A204.1 (cell line): Measurements from ENCODE around the gene C1RL.

ENCODE experiments used
- FAIRE-seq: peaks from 2 replicates; lab custom pipeline; 2012; peaks lifted over from hg19 to GRCh38; lab: Jason Lieb, UNC

The C1RL gene

DNA sequence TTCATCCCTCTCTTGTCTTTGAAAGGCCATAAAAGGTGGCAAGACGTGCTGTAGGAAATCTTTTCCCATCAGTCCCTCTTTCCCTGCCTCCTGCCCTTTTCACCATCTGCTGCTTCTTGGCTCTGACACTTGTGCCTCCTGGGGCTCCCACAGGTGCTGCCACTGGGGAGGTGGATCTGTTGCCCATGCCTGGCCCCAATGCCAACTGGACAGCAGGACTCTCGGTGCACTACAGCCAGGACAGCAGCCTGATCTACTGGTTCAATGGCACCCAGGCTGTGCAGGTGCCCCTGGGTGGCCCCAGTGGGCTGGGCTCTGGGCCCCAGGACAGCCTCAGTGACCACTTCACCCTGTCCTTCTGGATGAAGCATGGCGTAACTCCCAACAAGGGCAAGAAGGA, 27.7 kb upstream of the C1RL start:
- no peak for FAIRE-seq

DNA sequence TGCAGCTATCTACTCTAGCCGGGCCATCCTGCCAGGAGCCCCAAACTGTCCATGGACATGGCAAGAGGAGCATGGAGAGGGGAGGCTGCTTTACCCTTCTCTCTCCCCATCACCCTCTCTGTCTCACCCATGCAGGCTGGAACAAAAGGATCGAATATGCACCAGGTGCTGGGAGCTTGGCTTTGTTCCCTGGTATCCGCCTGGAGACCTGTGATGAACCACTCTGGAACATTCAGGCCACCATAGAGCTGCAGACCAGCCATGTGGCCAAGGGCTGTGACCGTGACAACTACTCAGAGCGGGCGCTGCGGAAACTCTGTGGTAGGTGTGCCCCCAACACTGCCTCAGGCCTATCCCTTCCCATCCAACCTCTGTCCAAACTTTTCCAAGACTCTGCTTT, 27.1 kb upstream of the C1RL start:
- no peak for FAIRE-seq

DNA sequence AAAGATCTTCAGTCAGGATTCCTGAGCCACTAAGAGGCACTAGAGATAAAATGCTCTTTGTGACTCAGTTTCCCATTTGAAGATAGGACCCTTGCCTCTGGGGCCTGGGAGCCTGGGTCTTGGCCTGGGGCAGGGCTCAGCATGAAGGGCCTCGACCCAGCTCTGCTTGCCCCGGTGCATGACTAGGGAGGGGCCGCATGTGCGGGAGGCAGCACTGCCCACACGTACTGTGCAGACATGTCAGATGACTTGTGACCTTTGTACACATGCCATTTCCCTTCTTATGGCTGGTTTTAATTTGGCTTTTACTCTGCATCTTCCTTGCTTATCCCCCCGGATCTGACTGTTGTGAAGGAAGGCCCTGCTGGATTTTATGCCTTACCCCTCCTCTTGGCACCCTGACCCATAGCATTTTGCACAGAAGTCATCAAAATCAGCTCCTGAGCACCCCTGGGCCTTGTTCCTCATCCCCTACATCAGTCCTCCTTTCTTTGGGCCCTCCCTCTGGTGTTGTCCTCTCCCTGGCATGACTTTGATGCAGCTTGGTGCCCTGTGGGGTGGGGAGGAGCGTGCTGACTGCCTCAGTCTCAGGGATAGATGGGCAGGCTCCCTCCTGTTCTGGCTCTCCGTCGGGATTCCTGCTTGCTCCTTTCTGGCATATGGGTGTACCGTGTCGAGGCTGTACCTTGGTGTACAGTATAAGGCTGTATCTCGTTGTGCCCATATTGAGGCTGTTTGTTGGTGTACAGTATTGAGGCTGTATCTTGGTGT, 25.6 kb upstream of the C1RL start:
- FAIRE-seq = no peak

DNA sequence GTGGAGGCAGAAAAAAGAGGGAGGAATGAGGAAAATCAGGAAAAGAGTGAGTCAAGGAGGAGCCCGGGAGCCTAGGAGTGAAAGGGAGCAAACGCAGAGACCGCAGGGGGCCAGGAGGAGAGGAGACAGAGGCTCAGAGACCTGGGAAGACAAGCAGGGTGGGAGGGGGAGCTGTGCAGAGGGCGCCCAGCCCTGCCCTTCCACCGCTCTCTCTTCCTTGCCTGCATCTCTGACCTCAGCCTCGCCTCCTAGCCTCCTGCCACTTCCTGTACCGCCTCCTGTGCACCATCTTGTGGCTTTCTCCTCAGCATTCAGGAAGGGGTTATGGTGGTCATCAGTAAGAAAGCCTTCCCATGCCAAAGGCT, 22.5 kb upstream of the C1RL start:
- FAIRE-seq = no peak

DNA sequence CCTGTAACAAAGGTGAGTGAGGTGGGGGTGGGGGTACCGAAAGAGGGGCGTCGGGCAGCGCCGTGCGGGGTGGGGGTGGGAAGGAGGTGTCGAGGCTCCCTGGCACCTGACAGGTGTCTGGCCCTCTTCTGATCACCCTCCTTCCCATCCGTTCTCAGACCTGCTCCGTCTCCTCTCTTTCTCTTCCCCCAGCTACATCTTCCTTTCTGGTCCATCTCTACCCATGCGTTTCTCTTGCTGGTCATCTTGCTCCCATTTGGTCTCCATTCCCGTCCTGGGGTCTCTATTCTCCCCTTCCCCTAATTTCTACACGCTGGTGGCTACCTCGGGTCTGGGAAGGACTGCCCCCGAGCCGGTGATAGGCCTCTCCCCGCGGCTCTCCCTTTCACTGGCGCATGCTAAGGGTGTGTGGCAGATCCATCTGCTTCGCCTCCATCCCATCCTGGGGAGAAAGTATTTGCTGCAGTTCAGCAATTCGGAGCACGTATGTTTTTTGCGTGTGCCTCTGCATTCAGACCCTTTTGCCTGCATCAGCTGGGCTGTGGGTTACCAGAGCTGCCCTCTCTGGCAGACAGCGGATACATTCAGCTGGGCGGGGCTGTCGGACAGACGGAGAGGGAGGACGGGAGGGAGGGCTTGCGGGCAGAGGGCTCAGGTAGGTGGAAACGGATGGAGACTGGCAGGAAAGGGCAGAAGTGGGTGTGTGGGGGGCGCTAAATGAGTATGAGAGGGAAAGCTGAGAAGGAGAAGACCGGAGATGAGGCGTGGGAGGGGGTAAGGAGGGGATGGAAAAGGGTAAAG, 21.9 kb upstream of the C1RL start:
- FAIRE-seq = no peak

DNA sequence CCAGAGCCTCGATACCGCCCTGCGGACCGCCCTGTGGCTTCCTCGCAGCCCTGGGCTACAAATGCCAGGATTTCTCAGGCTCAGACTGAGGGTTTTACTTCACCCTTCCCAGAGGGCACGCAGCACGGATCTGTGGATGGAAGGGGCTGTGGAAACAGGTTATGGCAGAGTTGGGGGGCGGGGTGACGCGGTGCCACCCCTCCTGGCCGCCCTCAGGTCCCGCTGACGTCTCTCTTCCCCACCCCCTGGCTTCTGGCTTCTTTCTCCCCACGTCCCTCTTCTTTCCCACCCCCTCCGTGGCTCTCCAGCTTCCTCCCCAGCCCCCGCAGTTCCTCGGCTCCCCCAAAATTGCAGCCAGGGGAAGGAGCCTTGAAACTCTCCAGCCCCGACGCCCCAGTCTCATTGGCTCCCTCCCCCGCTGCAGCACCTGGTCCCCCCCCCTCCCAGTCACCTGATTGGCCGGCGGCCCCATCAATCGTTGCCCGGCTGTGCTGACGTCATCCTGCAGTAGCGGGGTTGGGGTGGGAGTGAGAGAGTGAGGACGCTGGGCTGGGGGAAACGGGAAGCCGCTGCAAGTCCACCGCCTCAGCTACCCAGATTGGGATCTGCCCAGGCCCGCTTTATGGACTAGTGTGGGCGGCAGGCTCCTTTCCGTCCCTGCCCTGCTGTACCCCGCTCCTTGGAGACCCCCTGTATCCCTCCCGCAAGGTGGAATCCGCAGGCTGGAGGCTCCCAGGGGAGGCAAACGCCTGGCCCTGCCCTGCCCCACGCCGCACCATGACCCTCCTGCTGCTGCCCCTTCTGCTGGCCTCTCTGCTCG, 21.1 kb upstream of the C1RL start, which contains the start of gene CLSTN3:
TSS of gene CLSTN3 (plus strand) at position 500 of the 820 bp plus-strand sequence. CDS start at position 778, 278 bp downstream.
- no peak for FAIRE-seq

DNA sequence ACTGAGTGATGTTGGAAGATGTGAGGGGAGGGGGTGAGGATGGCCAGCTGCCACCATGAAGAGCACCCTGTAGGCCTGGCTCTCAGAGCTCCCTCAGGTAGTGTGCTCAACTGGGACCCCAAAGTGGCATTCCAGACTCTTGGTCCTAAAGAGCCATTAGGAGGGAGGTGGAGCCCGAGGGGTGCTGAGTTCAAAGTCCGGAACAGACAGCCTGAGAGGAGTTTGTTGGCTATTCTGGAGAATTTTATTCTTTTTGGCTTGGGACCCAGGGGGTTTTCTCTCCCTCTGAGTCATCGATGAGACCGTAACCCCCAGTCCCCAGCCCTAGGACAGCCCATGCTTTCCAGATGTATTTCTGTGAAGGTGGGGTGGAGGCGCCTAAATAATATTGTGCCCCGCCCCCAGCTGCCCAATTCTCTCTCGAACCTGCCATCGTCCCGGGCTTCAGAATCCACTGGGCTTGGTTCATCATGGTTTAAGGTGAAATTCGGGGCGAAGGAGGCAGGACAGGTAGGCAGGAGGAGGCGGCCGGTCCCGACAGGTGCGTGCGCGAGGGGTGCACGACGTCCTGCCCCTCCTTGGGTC, 20.4 kb upstream of the C1RL start:
- FAIRE-seq = no peak

GRCh38 chr12:7128681-7129286, 19.8 kb upstream of the C1RL start, which contains the start of gene RBP5:
RBP5 (minus strand) TSS chr12:7128889; CDS start chr12:7128775, 114 bp downstream.
- no peak for FAIRE-seq

DNA sequence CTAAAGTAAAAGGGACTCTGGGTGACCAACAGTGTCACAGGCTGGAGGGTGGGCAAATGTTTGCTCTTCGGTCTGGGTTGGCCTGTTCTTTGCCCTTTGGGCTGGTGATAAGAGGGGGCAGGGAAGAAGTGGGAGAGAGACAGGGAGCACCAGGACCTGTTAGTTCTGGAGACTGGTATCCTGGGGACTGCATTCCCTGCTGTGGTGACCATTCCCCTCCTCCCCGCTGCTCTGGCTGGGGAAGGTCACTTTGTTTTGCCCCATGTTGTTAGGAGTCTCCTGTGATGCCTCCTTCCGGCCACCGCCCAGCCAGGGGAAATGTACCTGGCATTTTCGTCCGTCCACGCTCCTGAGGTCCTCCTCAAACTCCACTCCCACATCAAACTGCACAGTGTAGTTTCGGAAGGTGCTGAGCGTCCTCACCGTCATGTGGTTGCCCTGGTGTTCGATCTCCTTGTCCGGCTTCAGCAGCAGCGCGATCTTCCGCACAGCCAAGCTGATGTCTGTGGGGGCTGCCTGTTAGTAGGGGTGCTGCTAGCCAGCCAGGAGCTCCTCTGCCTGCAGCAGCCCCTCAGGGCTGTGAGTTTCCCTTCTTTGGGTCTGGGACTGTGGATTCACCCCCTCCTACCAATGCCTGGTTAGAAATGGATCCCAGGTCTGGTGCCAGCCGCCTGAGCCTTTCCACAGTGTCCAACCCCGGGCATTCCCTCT, 19.1 kb upstream of the C1RL start:
- FAIRE-seq = no peak

GRCh38 chr12:7125632-7126227, 16.7 kb upstream of the C1RL start:
- no peak for FAIRE-seq

- FAIRE-seq = no peak
Measured at GRCh38 chr12:7123806-7124522, 14.9 kb upstream of the C1RL start.

DNA sequence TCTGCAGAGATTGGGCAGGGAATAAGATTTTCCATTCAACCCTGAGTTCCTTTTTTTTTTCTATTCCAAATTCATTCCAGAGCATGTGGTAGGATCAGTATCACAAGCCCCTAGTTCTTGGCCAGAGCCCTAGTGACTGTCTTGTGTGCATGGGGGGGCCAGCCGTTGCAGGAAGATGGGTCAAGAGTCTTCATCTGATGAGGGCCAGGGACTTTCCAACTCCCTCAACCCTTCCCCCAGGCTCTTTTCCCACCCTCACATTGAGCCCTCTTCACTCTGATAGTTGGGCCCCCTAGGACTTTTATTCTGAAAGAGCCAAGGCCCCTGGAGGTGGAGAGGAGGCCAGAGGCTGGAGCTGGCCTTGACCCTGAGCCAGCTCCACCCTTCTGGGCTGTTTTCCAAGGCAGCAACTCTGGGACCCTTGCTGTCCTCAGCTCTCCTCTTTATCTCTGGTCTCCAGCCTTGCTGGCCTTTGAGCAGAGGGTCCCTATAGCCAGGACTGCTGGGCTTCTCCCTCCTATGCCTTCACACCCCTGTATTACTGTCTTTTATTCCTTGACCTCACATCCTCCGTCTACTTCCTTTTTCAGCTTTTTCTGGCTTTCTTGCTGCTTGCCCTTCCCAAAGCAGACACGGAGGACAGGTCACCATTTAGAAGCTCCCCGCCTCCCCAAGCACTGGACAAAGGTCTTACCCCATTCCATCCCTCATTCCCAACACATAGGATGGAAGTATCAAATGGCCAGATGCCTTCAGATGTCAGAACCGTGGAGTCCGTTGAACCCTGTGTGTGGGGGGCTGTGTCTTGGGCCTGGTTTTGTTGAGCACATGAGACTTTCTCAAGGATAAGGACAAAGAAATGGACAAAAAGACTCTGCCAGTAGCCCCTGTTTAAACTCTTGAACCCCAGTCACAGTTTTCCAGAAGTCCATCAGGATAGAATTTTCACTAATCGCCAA, 14.1 kb upstream of the C1RL start:
- no peak for FAIRE-seq

DNA sequence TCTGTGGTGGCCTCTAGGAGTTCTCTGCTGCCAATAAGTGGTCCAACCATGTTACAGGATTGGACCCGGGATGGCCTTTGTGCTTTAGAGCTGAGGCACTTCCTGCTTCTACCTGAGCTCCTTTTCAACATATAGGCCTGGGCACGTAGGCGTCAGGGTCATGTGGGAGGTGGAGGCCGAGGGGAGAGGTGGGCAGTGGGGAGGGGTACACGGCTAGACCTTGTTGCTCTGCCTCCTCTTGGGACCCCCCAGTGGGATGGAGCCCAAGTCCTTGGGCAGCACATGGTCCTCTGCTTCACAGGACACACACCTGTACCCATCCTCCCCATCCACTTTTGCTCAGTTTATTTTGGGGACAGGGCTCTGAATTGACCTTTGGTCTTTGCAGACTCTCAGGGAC, 12.3 kb upstream of the C1RL start:
- FAIRE-seq = no peak

DNA sequence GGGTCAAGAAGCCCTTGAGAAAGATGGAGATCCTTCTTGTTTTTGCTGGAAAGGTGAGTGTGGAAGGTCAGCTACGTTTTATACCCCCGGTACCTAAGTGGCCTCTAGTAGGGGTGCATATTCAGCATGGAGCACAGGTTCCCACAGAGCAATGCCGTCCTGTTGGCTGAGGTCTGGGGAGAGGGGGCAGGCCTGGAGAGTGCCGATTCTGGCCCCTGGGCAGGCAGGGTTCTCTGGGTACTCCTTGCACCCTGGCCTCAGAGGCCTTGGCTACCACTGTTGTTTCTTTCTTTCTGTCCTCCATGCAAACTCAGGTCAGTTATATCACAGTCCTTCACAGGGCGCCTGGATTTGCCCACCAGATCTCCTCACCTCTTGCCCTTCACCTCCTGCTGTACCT, 11.2 kb upstream of the C1RL start:
- FAIRE-seq = no peak

DNA sequence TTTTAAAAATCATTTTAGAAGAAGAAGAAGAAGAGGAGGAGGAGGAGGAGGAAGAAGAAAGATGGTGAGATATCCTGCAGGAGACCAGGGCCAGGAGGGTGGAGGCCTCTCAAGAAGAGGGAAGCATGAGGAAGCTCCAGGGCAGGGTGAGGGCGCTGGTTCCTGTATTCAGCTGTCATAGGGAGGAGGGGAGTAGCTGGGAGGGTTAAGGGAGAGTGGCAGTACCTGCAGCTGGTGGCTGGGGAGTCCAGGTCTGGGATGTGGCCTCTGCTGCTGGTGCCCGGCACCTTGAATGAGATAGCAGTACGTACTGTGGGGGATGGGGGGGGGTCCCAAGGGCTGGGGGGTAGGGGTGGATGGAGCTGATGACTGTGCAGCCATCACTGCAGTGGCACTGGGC, 9.9 kb upstream of the C1RL start:
- no peak for FAIRE-seq

DNA sequence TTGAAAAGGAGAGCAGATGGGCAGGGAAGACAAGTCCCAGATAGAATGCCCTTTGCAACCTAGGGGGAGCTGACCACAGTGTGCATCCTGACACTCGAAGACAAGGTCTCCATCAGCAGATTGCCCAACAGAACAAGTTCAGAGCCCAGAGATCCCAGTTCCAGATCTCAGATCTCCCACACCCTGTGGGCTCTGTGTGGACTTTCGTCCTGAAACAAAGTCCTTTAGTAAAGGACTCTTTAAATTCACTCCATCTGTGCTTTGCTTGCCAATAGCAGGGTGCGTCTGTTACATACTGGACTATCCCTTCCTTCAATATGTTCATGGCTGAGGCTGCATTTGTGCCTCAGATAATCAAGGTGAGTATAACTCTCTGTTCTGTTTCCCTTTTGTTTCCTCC, 8.7 kb upstream of the C1RL start:
- FAIRE-seq = no peak

- no peak for FAIRE-seq
Measured at GRCh38 chr12:7116916-7117315, 7.9 kb upstream of the C1RL start.

- FAIRE-seq = no peak
Measured at GRCh38 chr12:7116196-7116595, 7.2 kb upstream of the C1RL start.

DNA sequence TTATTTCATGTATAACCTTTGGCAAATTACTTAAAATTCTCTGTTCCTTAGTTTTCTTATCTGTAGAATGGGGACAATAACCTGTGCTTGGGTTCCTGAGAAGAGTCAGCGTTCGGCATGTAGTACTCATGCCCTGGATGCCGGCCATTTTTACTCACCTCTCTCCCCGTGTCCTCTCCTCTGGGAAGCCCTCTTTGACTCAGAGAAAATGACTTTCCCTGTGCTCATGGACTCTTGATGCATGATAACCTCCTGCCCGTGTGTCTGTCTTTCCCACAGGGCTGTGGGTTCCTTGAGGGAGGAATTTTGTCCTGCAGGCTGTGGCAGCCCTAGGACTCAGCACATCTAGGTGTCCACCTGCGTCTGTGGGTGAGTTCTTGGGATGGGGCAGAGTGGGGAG, 5.8 kb upstream of the C1RL start:
- FAIRE-seq = no peak
